ENCODE data around the gene RAMP3. TPM values are rescaled to one million over a fixed set of nuclear protein-coding genes. Genes with fewer than 3 reads are reported as not detected.

The RAMP3 gene
- total RNA-seq, 2 donors from 2014 or later: not detected

DNA sequence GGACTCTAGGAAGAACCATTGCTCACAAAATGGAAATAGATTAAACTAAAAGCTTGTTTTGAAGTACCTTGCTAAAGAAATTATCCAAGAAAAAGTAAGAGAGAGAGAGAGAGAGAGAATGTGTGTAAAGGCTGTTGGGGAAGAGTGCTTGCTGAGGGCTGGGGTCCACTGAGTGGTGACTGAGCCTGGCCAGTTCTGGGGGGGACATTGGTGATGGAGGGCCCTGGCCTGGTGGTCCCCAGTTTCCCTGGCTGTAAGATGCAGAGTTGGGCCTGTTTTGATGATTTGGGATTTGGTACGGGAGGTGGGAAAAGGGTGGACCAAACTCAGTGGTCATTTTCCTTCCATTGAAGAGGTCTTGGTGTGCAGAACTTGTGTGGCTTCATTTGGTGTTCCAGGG lies 880 bp downstream of the RAMP3 start:
- Mint-ChIP-seq H3K27me3 (ENCODE audit: insufficient read depth) (peaks cover 42% of the 10 kb centered on the region), H3K27ac (no peak overlapping the region), H3K36me3 (ENCODE audit: low read depth) (no peaks in the 10 kb centered on the region), H3K4me3 (peak overlapping the region; percentile 54), H3K4me1 (peaks cover 2% of the 10 kb centered on the region), H3K9me3 (no peaks in the 10 kb centered on the region)
- Histone ChIP-seq H3K9me3 (ENCODE audit: control insufficient read depth, low read length) (no peaks in the 10 kb centered on the region), H3K9ac (ENCODE audit: extremely low read depth, low read length, poor library complexity, severe bottlenecking) (no peak overlapping the region), H3K36me3 (ENCODE audit: control insufficient read depth, insufficient read depth, low read length) (no peaks in the 10 kb centered on the region), H3K27ac (ENCODE audit: low read depth, low read length) (no peak overlapping the region), H3K4me3 (ENCODE audit: low read length) (no peak overlapping the region), H3K27me3 (ENCODE audit: control insufficient read depth, insufficient read depth, low read length, poor library complexity, severe bottlenecking) (peaks cover 37% of the 10 kb centered on the region), H3K4me1 (ENCODE audit: control insufficient read depth, insufficient read depth, low read length) (no peaks in the 10 kb centered on the region)
- DNase-seq: peak; percentile 8
- TF ChIP-seq, protein P1, sequence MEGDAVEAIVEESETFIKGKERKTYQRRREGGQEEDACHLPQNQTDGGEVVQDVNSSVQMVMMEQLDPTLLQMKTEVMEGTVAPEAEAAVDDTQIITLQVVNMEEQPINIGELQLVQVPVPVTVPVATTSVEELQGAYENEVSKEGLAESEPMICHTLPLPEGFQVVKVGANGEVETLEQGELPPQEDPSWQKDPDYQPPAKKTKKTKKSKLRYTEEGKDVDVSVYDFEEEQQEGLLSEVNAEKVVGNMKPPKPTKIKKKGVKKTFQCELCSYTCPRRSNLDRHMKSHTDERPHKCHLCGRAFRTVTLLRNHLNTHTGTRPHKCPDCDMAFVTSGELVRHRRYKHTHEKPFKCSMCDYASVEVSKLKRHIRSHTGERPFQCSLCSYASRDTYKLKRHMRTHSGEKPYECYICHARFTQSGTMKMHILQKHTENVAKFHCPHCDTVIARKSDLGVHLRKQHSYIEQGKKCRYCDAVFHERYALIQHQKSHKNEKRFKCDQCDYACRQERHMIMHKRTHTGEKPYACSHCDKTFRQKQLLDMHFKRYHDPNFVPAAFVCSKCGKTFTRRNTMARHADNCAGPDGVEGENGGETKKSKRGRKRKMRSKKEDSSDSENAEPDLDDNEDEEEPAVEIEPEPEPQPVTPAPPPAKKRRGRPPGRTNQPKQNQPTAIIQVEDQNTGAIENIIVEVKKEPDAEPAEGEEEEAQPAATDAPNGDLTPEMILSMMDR (conservative IDR thresholded peaks at IDR 0.05): no peak
- 96% methylated on average over 1 of the region's 1 CpG; no CpG with 5 or more reads in 1 of the 2 experiments for WGBS, 2 experiments (ENCODE audit: insufficient coverage in 1 of 2, insufficient read length in 1 of 2)

DNA sequence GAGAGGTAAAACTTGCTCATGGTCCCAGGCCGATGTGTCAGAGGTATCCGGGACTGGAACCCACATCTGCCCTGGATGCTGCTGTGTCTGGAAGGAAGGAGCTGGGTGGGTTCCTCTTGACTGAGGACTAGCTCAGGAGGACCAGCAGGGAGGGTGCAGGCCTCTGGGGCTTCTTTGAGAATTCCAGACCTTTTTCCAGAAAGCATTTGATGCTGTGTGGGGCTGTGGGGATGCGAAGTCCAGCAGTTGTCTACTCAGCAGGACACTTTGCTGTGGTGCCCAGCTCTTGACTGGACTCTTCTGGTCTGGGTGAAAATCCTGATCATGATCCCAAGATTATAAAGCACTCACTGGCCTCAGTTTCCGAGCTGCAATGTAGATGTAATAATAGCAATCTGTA lies 1.7 kb downstream of the RAMP3 start:
- 92 to 94% methylated on average over 2 to 4 of the region's 4 CpGs for WGBS, 2 experiments (ENCODE audit: insufficient coverage in 1 of 2, insufficient read length in 1 of 2)
- Histone ChIP-seq H3K27ac (ENCODE audit: low read depth, low read length) (no peak overlapping the region), H3K36me3 (ENCODE audit: control insufficient read depth, insufficient read depth, low read length) (no peaks in the 10 kb centered on the region), H3K4me1 (ENCODE audit: control insufficient read depth, insufficient read depth, low read length) (no peaks in the 10 kb centered on the region), H3K9ac (ENCODE audit: extremely low read depth, low read length, poor library complexity, severe bottlenecking) (no peak overlapping the region), H3K9me3 (ENCODE audit: control insufficient read depth, low read length) (no peaks in the 10 kb centered on the region), H3K4me3 (ENCODE audit: low read length) (no peak overlapping the region), H3K27me3 (ENCODE audit: control insufficient read depth, insufficient read depth, low read length, poor library complexity, severe bottlenecking) (peaks cover 45% of the 10 kb centered on the region)
- H3K4me1 Mint-ChIP-seq: peaks cover 2% of the 10 kb centered on the region
- H3K36me3 Mint-ChIP-seq (ENCODE audit: low read depth): no peaks in the 10 kb centered on the region
- TF ChIP-seq, protein P1 (conservative IDR thresholded peaks at IDR 0.05): no peak
- DNase-seq: no peak
- peaks cover 42% of the 10 kb centered on the region for H3K27me3 Mint-ChIP-seq (ENCODE audit: insufficient read depth)
- H3K27ac Mint-ChIP-seq: no peak overlapping the region
- no peaks in the 10 kb centered on the region for H3K9me3 Mint-ChIP-seq
- no peak overlapping the region for H3K4me3 Mint-ChIP-seq

DNA sequence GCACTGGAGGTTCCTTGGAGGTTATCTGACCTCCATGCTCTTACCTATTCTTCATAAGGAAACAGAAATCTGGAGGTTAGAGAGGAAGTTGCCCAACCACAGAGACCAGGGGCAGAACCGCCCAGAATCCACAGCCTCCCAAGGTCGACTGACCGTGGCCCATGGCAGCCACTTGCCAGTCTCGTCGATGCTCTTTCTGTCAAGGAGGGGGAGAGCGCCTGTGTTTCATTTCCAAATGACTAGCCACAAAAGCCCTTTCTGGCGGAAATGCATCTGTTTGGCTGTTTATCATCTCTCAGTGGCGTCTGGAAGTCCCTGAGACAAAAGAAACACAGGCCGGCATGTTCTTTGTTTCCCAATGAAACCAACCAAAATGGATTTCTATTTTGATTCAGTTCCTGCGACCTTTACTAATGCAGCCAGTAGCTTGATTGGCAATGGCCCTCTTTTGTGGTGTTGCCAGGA lies 2.9 kb downstream of the RAMP3 start:
- peak; percentile 37 for DNase-seq
- TF ChIP-seq, protein P1 (conservative IDR thresholded peaks at IDR 0.05): no peak
- Histone ChIP-seq H3K27ac (ENCODE audit: low read depth, low read length) (no peak overlapping the region), H3K4me3 (ENCODE audit: low read length) (no peak overlapping the region), H3K27me3 (ENCODE audit: control insufficient read depth, insufficient read depth, low read length, poor library complexity, severe bottlenecking) (peaks cover 45% of the 10 kb centered on the region), H3K4me1 (ENCODE audit: control insufficient read depth, insufficient read depth, low read length) (no peaks in the 10 kb centered on the region), H3K36me3 (ENCODE audit: control insufficient read depth, insufficient read depth, low read length) (no peaks in the 10 kb centered on the region), H3K9me3 (ENCODE audit: control insufficient read depth, low read length) (no peaks in the 10 kb centered on the region), H3K9ac (ENCODE audit: extremely low read depth, low read length, poor library complexity, severe bottlenecking) (no peak overlapping the region)
- Mint-ChIP-seq H3K27me3 (ENCODE audit: insufficient read depth) (peaks cover 46% of the 10 kb centered on the region), H3K9me3 (peaks cover 1% of the 10 kb centered on the region), H3K36me3 (ENCODE audit: low read depth) (no peaks in the 10 kb centered on the region), H3K27ac (no peak overlapping the region), H3K4me3 (no peak overlapping the region), H3K4me1 (peaks cover 2% of the 10 kb centered on the region)
- WGBS, 2 experiments (ENCODE audit: insufficient coverage in 1 of 2, insufficient read length in 1 of 2): 84 to 86% methylated on average over 9 to 10 of the region's 10 CpGs
